Panc1 (cell line): ENCODE results near the gene CKB. TPM values are rescaled to one million over a fixed set of nuclear protein-coding genes. Genes with fewer than 3 reads are reported as not detected.

Experiments
- ATAC-seq: fragments of 200-7000 bp; cut with Tn5 transposase; 2 replicates; pipeline ENCODE4 v1.9.1; 2020; ENCODE audit warnings: mild to moderate bottlenecking, moderate library complexity
- BruUV-seq: library from RNA; stranded (reverse); fragments of 400-500 nt; replicated peaks from 2 replicates; lab custom pipeline; 2021; lab: Mats Ljungman, UMichigan
- CTCF ChIA-PET: fragments of 300-600 bp; sonication (Branson Sonifier 250); formaldehyde crosslinking; loops from one replicate; lab custom pipeline; 2022; ENCODE audit warnings: antibody characterized with exemption; lab: Charles Lee
- POLR2A ChIA-PET: fragments of 300-600 bp; sonication (Branson Sonifier 250); formaldehyde crosslinking; loops from one replicate; lab custom pipeline; 2022; ENCODE audit warnings: antibody characterized with exemption; lab: Charles Lee
- DNase-seq: peaks from one replicate; pipeline ENCODE4 v3.0.0-alpha.2; 2010; ENCODE audit warnings: low read depth, low spot score
- H3K27ac ChIP-seq: 2 replicates; pipeline ENCODE4 v1.5.1; 2011; ENCODE audit warnings: mild to moderate bottlenecking, low read length, inconsistent platforms
- H3K27me3 ChIP-seq: fragments of 200-500 bp; sonication (Bioruptor generic); 2 replicates; pipeline ENCODE4 v1.6.0; 2014; ENCODE audit warnings: low read length, inconsistent platforms; ENCODE audit not compliant: control insufficient read depth, insufficient read depth
- H3K36me3 ChIP-seq: fragments of 200-500 bp; sonication (Bioruptor generic); 2 replicates; pipeline ENCODE4 v1.5.1; 2014; ENCODE audit warnings: inconsistent platforms, mild to moderate bottlenecking, low read length, moderate library complexity; ENCODE audit not compliant: control insufficient read depth, insufficient read depth
- H3K4me1 ChIP-seq: 2 replicates; pipeline ENCODE4 v1.5.1; 2011; ENCODE audit warnings: inconsistent platforms, mild to moderate bottlenecking, low read length, moderate library complexity; ENCODE audit not compliant: control insufficient read depth, insufficient read depth
- H3K4me3 ChIP-seq, 2 experiments: 2 replicates each; pipeline ENCODE4 v1.5.1; 2011 to 2012; ENCODE audit warnings: low read depth in 2 of 2, low read length in 2 of 2, mild to moderate bottlenecking in 2 of 2, inconsistent platforms in 1 of 2, moderate library complexity in 1 of 2
- H3K9me3 ChIP-seq: fragments of 200-500 bp; sonication (Bioruptor generic); 2 replicates; pipeline ENCODE4 v1.5.1; 2014; ENCODE audit warnings: low read depth, mild to moderate bottlenecking, inconsistent platforms, low read length, moderate library complexity; ENCODE audit not compliant: control insufficient read depth, insufficient read depth
- POLR2AphosphoS5 ChIP-seq: IDR thresholded peaks from 2 replicates; pipeline ENCODE4 v1.6.1; 2012; ENCODE audit warnings: mild to moderate bottlenecking, low read depth, low read length, moderate library complexity
- SIN3A ChIP-seq: IDR thresholded peaks from 2 replicates; pipeline ENCODE4 v1.6.1; 2012; ENCODE audit warnings: low read depth, mild to moderate bottlenecking, low read length, moderate library complexity, borderline replicate concordance; ENCODE audit not compliant: insufficient read depth
- TCF7L2 ChIP-seq: IDR thresholded peaks from 2 replicates; pipeline ENCODE4 v1.6.1; 2011; ENCODE audit warnings: mild to moderate bottlenecking, low read depth, low read length, inconsistent platforms
- in situ Hi-C: cut with HindIII; loops from 2 replicates; pipeline ENCODE4 v1.10.0; 2016; ENCODE audit warnings: low sequenced_read_pairs, low pct_unique_long_range_greater_than_20kb
- intact Hi-C: fragments of 100-400 bp; cut with micrococcal nuclease; formaldehyde crosslinking; loops from one replicate; pipeline ENCODE4 v1.10.0; 2022; ENCODE audit not compliant: unreplicated experiment
- total RNA-seq: library from RNA; stranded (reverse); gene quantifications from one replicate; pipeline ENCODE4 v1.2.1, GENCODE V29; 2021; ENCODE audit not compliant: unreplicated experiment
- TF ChIP-seq, protein P1 (sequence below): fragments of 450-650 bp; IDR thresholded peaks from 2 replicates; pipeline ENCODE4 v1.5.1; 2017; ENCODE audit warnings: mild to moderate bottlenecking
- TF ChIP-seq, protein P2 (sequence below), 2 experiments: IDR thresholded peaks; 2 replicates each; pipeline ENCODE4 v1.6.1; 2011 to 2012; ENCODE audit warnings: low read depth in 2 of 2, control low read depth in 1 of 2, low read length in 1 of 2, mild to moderate bottlenecking in 1 of 2, moderate library complexity in 1 of 2; ENCODE audit not compliant: insufficient read depth in 1 of 2

The CKB gene
- total RNA-seq, 1 experiment from 2014 or later, result 436 TPM

DNA sequence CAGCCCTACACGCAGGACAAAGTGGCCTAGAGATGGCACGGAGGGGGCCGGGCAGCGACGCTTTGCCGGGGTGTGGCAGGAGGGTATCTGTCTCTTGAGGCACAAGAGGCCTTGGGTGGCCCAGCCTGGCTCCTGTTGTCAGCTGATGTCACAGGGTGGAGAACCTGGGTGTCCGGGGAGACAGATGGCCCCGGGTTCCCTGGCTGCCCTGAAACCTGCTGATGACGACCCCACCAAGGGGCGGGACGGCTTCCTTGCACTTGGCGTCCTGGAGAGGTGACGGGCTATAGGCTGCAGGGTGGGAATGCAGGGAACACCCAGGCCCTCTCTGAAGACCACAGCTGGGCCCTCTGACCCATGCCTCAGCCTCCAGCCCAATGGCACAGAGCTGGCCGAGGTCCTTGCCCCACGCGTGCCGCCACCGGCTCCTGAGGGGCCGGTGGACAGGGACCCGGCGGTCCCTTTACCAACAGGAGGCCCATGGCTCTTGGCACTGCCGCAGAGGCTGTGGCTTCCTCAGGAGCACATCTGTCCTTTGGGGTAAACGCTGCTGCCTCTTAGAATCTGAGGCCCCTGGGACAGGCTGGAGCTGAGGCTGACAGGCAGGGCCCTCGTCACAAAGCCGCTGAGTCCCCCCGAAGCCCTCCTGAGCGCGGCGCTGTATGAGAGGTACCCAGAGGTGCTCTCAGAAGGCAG, 22.7 kb upstream of the CKB start:
- ATAC-seq, result no peak
- BruUV-seq, result no TSS peak
- H3K27me3 ChIP-seq, result no peaks in the 10 kb centered on the region
- H3K4me3 ChIP-seq, result no peak overlapping the region
- peaks cover 45% of the 10 kb centered on the region for H3K4me1 ChIP-seq
- CTCF ChIA-PET, result interaction anchor here (2.7 kb wide), 1 partner anchor 26 kb away, joined by 13 read pairs; no protein-coding TSS in a partner anchor
- TF ChIP-seq POLR2AphosphoS5, result no peak
- TF ChIP-seq, protein P1, sequence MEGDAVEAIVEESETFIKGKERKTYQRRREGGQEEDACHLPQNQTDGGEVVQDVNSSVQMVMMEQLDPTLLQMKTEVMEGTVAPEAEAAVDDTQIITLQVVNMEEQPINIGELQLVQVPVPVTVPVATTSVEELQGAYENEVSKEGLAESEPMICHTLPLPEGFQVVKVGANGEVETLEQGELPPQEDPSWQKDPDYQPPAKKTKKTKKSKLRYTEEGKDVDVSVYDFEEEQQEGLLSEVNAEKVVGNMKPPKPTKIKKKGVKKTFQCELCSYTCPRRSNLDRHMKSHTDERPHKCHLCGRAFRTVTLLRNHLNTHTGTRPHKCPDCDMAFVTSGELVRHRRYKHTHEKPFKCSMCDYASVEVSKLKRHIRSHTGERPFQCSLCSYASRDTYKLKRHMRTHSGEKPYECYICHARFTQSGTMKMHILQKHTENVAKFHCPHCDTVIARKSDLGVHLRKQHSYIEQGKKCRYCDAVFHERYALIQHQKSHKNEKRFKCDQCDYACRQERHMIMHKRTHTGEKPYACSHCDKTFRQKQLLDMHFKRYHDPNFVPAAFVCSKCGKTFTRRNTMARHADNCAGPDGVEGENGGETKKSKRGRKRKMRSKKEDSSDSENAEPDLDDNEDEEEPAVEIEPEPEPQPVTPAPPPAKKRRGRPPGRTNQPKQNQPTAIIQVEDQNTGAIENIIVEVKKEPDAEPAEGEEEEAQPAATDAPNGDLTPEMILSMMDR, result no peak
- POLR2A ChIA-PET, result no interaction called here
- no peaks in the 10 kb centered on the region for H3K9me3 ChIP-seq
- in situ Hi-C loops, result no loop called here
- DNase-seq, result no peak
- H3K36me3 ChIP-seq, result no peaks in the 10 kb centered on the region
- intact Hi-C loops, result no loop called here
- no peak overlapping the region for H3K27ac ChIP-seq

DNA sequence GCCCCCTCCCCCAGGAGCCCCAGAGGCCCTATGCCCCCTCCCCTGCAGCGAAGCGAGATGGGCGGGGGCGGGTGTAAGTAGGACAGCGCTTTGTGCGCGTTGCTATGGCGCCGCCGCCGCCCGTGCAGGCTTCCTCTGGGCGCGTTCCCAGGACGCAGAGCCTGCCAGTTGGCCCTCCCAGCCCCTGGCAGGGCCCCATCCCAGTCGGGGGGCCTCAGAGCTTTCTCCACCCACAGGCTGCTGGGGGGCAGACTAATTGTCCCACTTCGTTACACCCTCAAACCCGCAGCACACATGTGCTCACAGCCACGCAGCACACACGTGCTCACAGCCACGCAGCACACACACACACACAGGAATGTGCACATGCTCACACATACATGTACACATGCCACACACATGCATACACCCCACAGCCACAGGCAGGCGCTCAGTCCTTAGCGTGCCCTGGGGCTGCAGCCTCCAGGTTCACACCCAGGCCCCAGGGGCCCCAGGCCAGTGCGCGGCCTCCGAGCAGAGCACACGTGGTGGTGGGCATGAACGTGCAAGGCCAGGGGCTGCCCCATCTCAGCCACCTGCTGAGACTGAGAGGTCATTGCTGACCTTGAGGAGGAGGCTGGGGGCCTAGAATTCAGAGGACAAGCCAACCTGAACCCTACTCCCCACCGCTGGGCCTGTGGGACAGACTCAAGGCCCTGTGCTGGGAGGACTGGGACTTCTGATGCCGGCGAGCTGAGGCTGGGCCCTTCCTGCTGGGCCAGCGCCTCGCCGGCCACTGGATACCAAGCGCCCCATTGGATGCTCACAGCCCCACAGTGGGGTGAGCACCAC, 22.0 kb upstream of the CKB start:
- Histone ChIP-seq H3K27ac (no peak overlapping the region), H3K4me1 (peaks cover 42% of the 10 kb centered on the region), H3K9me3 (no peaks in the 10 kb centered on the region), H3K4me3 (no peak overlapping the region), H3K36me3 (no peaks in the 10 kb centered on the region), H3K27me3 (no peaks in the 10 kb centered on the region)
- BruUV-seq, result no TSS peak
- no peak for ATAC-seq
- in situ Hi-C loops, result no loop called here
- DNase-seq, result no peak
- TF ChIP-seq TCF7L2, result no peak
- TF ChIP-seq, protein P2, sequence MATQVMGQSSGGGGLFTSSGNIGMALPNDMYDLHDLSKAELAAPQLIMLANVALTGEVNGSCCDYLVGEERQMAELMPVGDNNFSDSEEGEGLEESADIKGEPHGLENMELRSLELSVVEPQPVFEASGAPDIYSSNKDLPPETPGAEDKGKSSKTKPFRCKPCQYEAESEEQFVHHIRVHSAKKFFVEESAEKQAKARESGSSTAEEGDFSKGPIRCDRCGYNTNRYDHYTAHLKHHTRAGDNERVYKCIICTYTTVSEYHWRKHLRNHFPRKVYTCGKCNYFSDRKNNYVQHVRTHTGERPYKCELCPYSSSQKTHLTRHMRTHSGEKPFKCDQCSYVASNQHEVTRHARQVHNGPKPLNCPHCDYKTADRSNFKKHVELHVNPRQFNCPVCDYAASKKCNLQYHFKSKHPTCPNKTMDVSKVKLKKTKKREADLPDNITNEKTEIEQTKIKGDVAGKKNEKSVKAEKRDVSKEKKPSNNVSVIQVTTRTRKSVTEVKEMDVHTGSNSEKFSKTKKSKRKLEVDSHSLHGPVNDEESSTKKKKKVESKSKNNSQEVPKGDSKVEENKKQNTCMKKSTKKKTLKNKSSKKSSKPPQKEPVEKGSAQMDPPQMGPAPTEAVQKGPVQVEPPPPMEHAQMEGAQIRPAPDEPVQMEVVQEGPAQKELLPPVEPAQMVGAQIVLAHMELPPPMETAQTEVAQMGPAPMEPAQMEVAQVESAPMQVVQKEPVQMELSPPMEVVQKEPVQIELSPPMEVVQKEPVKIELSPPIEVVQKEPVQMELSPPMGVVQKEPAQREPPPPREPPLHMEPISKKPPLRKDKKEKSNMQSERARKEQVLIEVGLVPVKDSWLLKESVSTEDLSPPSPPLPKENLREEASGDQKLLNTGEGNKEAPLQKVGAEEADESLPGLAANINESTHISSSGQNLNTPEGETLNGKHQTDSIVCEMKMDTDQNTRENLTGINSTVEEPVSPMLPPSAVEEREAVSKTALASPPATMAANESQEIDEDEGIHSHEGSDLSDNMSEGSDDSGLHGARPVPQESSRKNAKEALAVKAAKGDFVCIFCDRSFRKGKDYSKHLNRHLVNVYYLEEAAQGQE (IDR thresholded peaks at IDR 0.05; ENCODE audit: insufficient read depth in 1 of 2, low read depth in 2 of 2, low read length in 1 of 2), result no peak
- no peak for TF ChIP-seq SIN3A
- TF ChIP-seq POLR2AphosphoS5, result no peak
- TF ChIP-seq, protein P1, result no peak
- ChIA-PET POLR2A (no interaction called here), CTCF (no interaction called here)
- intact Hi-C loops, result no loop called here
